ENCODE measurements around the gene TBC1D22A.

The TBC1D22A gene

DNA sequence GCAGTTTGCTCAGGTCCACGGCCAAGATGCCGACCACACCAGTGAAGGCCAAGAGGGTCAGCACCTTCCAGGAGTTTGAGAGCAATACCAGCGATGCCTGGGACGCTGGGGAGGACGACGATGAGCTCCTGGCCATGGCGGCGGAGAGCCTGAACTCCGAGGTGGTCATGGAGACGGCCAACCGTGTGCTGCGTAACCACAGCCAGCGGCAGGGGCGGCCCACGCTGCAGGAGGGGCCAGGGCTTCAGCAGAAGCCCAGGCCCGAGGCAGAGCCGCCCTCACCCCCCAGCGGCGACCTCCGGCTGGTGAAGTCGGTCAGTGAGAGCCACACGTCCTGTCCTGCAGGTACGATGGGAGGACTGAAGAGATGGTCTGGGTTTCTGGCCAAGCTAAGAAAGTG, 31.0 kb downstream of the TBC1D22A start:
- TF ChIP-seq EZH2 (IDR thresholded peaks at IDR 0.05; ENCODE audit: borderline replicate concordance, low read length), result no peak
- TF ChIP-seq, protein P1, sequence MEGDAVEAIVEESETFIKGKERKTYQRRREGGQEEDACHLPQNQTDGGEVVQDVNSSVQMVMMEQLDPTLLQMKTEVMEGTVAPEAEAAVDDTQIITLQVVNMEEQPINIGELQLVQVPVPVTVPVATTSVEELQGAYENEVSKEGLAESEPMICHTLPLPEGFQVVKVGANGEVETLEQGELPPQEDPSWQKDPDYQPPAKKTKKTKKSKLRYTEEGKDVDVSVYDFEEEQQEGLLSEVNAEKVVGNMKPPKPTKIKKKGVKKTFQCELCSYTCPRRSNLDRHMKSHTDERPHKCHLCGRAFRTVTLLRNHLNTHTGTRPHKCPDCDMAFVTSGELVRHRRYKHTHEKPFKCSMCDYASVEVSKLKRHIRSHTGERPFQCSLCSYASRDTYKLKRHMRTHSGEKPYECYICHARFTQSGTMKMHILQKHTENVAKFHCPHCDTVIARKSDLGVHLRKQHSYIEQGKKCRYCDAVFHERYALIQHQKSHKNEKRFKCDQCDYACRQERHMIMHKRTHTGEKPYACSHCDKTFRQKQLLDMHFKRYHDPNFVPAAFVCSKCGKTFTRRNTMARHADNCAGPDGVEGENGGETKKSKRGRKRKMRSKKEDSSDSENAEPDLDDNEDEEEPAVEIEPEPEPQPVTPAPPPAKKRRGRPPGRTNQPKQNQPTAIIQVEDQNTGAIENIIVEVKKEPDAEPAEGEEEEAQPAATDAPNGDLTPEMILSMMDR (IDR thresholded peaks at IDR 0.05; ENCODE audit: low read length), result no peak
- H3K9ac ChIP-seq (ENCODE audit: low read length), result no peak overlapping the region
- no peaks in the 10 kb centered on the region for H3K27me3 ChIP-seq (ENCODE audit: insufficient read depth, low read length)
- no peaks in the 10 kb centered on the region for H3K9me3 ChIP-seq (ENCODE audit: low read length)
- H3K79me2 ChIP-seq (ENCODE audit: insufficient read depth, low read length), result peaks cover 13% of the 10 kb centered on the region; the same call in 1 of the 2 replicates
- no peak overlapping the region for H3K4me2 ChIP-seq (ENCODE audit: low read length)
- H3K36me3 ChIP-seq (ENCODE audit: insufficient read depth, low read length), result peaks cover 46% of the 10 kb centered on the region
- H2AFZ ChIP-seq (ENCODE audit: low read length), result no peak overlapping the region
- no peak overlapping the region for H3K4me3 ChIP-seq (ENCODE audit: low read depth, low read length, poor library complexity, severe bottlenecking)
- H3K4me1 ChIP-seq (ENCODE audit: insufficient read depth, low read length, severe bottlenecking), result peaks cover 38% of the 10 kb centered on the region
- H4K20me1 ChIP-seq (ENCODE audit: insufficient read depth, low read length), result no peaks in the 10 kb centered on the region
- H3F3A ChIP-seq (ENCODE audit: insufficient read depth, low read length), result no peaks in the 10 kb centered on the region
- H3K27ac ChIP-seq (ENCODE audit: low read depth, low read length, poor library complexity, severe bottlenecking), result no peak overlapping the region
- H3K9me2 ChIP-seq (ENCODE audit: low read depth, low read length), result no peaks in the 10 kb centered on the region

DNA sequence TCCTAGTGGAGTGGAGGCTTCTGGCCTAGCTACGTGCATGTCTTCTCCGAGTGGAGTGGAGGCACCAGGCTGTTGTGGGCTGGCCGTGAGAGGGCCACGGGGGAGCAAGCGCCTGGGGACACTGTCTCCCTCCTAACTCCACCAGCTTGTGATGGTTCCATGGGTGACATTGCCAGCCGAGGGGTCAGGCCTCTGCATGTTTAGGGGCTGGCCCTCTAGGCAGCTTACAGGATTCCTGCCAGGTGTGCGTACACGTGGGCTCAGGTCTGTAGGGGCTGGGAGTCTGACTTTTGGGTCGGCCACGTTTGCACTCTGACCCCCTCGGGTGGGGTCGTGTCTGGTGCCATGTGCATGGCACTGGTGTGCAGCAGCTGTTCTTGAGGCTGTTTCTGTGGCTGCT, 31.6 kb downstream of the TBC1D22A start:
- Histone ChIP-seq H3K27me3 (ENCODE audit: insufficient read depth, low read length) (no peaks in the 10 kb centered on the region), H2AFZ (ENCODE audit: low read length) (no peak overlapping the region), H3K9ac (ENCODE audit: low read length) (no peak overlapping the region), H3K4me1 (ENCODE audit: insufficient read depth, low read length, severe bottlenecking) (peaks cover 39% of the 10 kb centered on the region), H3K4me3 (ENCODE audit: low read depth, low read length, poor library complexity, severe bottlenecking) (no peak overlapping the region), H3K79me2 (ENCODE audit: insufficient read depth, low read length) (peaks cover 9% of the 10 kb centered on the region; the same call in 1 of the 2 replicates), H4K20me1 (ENCODE audit: insufficient read depth, low read length) (no peaks in the 10 kb centered on the region), H3K9me3 (ENCODE audit: low read length) (no peaks in the 10 kb centered on the region), H3K9me2 (ENCODE audit: low read depth, low read length) (no peaks in the 10 kb centered on the region), H3K27ac (ENCODE audit: low read depth, low read length, poor library complexity, severe bottlenecking) (no peak overlapping the region), H3K36me3 (ENCODE audit: insufficient read depth, low read length) (peaks cover 49% of the 10 kb centered on the region), H3K4me2 (ENCODE audit: low read length) (no peak overlapping the region), H3F3A (ENCODE audit: insufficient read depth, low read length) (no peaks in the 10 kb centered on the region)
- no peak for TF ChIP-seq EZH2 (IDR thresholded peaks at IDR 0.05; ENCODE audit: borderline replicate concordance, low read length)
- TF ChIP-seq, protein P1 (IDR thresholded peaks at IDR 0.05; ENCODE audit: low read length), result no peak

DNA sequence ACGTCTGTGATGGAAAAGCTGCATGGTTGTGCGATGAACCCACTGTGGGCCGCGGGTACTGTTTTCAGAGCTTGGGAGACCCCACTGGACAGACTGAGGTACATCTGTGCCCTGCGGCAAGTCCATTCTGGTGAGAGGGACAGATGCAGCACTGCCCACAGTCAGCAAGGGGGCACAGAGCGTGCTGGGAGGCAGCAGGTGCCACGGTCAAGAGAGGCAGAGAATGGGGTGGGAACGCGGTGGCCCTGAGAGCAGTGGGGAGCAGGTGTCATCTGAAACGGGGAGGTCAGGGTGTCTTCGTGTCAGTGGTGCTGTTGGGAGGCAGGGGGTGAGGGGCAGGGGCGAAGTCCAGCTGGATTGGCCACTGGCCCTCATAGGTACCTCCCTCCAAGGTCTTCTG, 32.0 kb downstream of the TBC1D22A start:
- Histone ChIP-seq H3K79me2 (ENCODE audit: insufficient read depth, low read length) (peaks cover 6% of the 10 kb centered on the region; the same call in 1 of the 2 replicates), H3K9me2 (ENCODE audit: low read depth, low read length) (no peaks in the 10 kb centered on the region), H4K20me1 (ENCODE audit: insufficient read depth, low read length) (no peaks in the 10 kb centered on the region), H3K9me3 (ENCODE audit: low read length) (no peaks in the 10 kb centered on the region), H3K27me3 (ENCODE audit: insufficient read depth, low read length) (no peaks in the 10 kb centered on the region), H3K4me3 (ENCODE audit: low read depth, low read length, poor library complexity, severe bottlenecking) (no peak overlapping the region), H3K36me3 (ENCODE audit: insufficient read depth, low read length) (peaks cover 53% of the 10 kb centered on the region), H3F3A (ENCODE audit: insufficient read depth, low read length) (no peaks in the 10 kb centered on the region), H3K4me1 (ENCODE audit: insufficient read depth, low read length, severe bottlenecking) (peaks cover 39% of the 10 kb centered on the region), H3K27ac (ENCODE audit: low read depth, low read length, poor library complexity, severe bottlenecking) (no peak overlapping the region), H3K4me2 (ENCODE audit: low read length) (no peak overlapping the region), H2AFZ (ENCODE audit: low read length) (no peak overlapping the region), H3K9ac (ENCODE audit: low read length) (no peak overlapping the region)
- TF ChIP-seq, protein P1 (IDR thresholded peaks at IDR 0.05; ENCODE audit: low read length), result no peak
- TF ChIP-seq EZH2 (IDR thresholded peaks at IDR 0.05; ENCODE audit: borderline replicate concordance, low read length), result no peak
